Endothelial cell of umbilical vein (primary cell): Measurements from ENCODE around the gene CALML6. TPM values are rescaled to one million over a fixed set of nuclear protein-coding genes. Genes with fewer than 3 reads are reported as not detected.

Experiments used
- BruUV-seq: library from RNA; stranded (reverse); fragments of 400-500 nt; replicated peaks from 2 replicates; lab custom pipeline; 2021; lab: Mats Ljungman, UMichigan
- CTCF ChIA-PET: fragments of 300-600, 350-600 bp; sonication (Branson Sonifier 250); formaldehyde crosslinking; loops from one replicate; lab custom pipeline; 2021; ENCODE audit warnings: antibody characterized with exemption, inconsistent platforms; lab: Charles Lee
- POLR2A ChIA-PET: fragments of 300-600, 350-600 bp; sonication (Branson Sonifier 250); formaldehyde crosslinking; loops from one replicate; lab custom pipeline; 2021; ENCODE audit warnings: antibody characterized with exemption, inconsistent platforms; lab: Charles Lee
- DNase-seq: peaks from one replicate; pipeline ENCODE4 v3.0.0-alpha.2; 2011; ENCODE audit warnings: low read depth, low spot score
- FAIRE-seq: peaks from 2 replicates; lab custom pipeline; 2011; peaks lifted over from hg19 to GRCh38; lab: Jason Lieb, UNC
- H2AFZ ChIP-seq: 2 replicates; pipeline ENCODE4 v1.6.0; 2012; ENCODE audit warnings: low read depth, low read length, control low read depth, inconsistent platforms
- H3K27ac ChIP-seq: 2 replicates; pipeline ENCODE4 v1.5.1; 2011; ENCODE audit warnings: low read depth, mild to moderate bottlenecking, control low read depth, low read length, moderate library complexity; ENCODE audit not compliant: insufficient read depth
- H3K27me3 ChIP-seq, 2 experiments: 2 replicates each; pipeline versions ENCODE4 v1.6.0 to v1.6.1; 2011; ENCODE audit warnings: low read length in 2 of 2, mixed read lengths in 1 of 2; ENCODE audit not compliant: control insufficient read depth in 2 of 2, insufficient read depth in 2 of 2
- H3K36me3 ChIP-seq, 2 experiments: 2 replicates in 1 of 2; 3 replicates in 1 of 2; pipeline ENCODE4 v1.5.1; 2011; ENCODE audit warnings: low read length in 2 of 2, mild to moderate bottlenecking in 1 of 2, moderate library complexity in 1 of 2; ENCODE audit not compliant: control insufficient read depth in 2 of 2, insufficient read depth in 2 of 2; ENCODE audit errors: extremely low read depth in 1 of 2
- H3K4me1 ChIP-seq: 3 replicates; pipeline ENCODE4 v1.5.1; 2011; ENCODE audit warnings: mild to moderate bottlenecking, low read length; ENCODE audit not compliant: control insufficient read depth, insufficient read depth; ENCODE audit errors: extremely low read depth
- H3K4me2 ChIP-seq: 2 replicates; pipeline ENCODE4 v1.6.1; 2011; ENCODE audit warnings: low read length, control low read depth, mixed read lengths; ENCODE audit not compliant: insufficient read depth
- H3K4me3 ChIP-seq, 3 experiments: fragments of 200-600 bp in 1 of 3; sonication (generic), shearing (Covaris generic) in 1 of 3; replicated peaks in 1 of 3; 2 replicates each; pipeline ENCODE4 v1.5.1; 2011 to 2016; ENCODE audit warnings: control low read depth in 3 of 3, low read length in 3 of 3, mild to moderate bottlenecking in 2 of 3, inconsistent platforms in 1 of 3, low read depth in 1 of 3, moderate library complexity in 1 of 3; ENCODE audit not compliant: insufficient read depth in 1 of 3
- H3K79me2 ChIP-seq: 2 replicates; pipeline ENCODE4 v1.6.0; 2012; ENCODE audit warnings: low read length, inconsistent platforms; ENCODE audit not compliant: control insufficient read depth, insufficient read depth
- H3K9ac ChIP-seq: replicated peaks from 2 replicates; pipeline ENCODE3; 2011; ENCODE audit warnings: low read length, control low read depth; ENCODE audit not compliant: insufficient read depth; ENCODE audit errors: extremely low read depth
- H3K9me1 ChIP-seq: replicated peaks from 3 replicates; pipeline ENCODE4 v1.6.0; 2011; ENCODE audit warnings: mild to moderate bottlenecking, low read length; ENCODE audit not compliant: control insufficient read depth, insufficient read depth; ENCODE audit errors: extremely low read depth
- H3K9me3 ChIP-seq: replicated peaks from 2 replicates; pipeline ENCODE4 v1.5.1; 2012; ENCODE audit warnings: low read length, inconsistent platforms; ENCODE audit not compliant: control insufficient read depth, insufficient read depth
- H4K20me1 ChIP-seq: replicated peaks from 2 replicates; pipeline ENCODE3; 2011; ENCODE audit warnings: mild to moderate bottlenecking, low read length; ENCODE audit not compliant: control insufficient read depth, insufficient read depth; ENCODE audit errors: extremely low read depth
- EZH2 ChIP-seq: IDR thresholded peaks from 2 replicates; pipeline ENCODE4 v1.6.1; 2012; ENCODE audit warnings: borderline replicate concordance, low read depth, mild to moderate bottlenecking, moderate library complexity, low read length, inconsistent platforms; ENCODE audit not compliant: severe bottlenecking
- FOS ChIP-seq: IDR thresholded peaks from 2 replicates; pipeline ENCODE4 v1.6.1; 2011; ENCODE audit warnings: mild to moderate bottlenecking, low read length, moderate library complexity, borderline replicate concordance; ENCODE audit not compliant: insufficient read depth
- GATA2 ChIP-seq: IDR thresholded peaks from 2 replicates; pipeline ENCODE4 v1.7.0; 2011; ENCODE audit warnings: low read depth, mild to moderate bottlenecking, moderate library complexity, mixed read lengths, low read length; ENCODE audit not compliant: insufficient read length, insufficient read depth
- JUN ChIP-seq: IDR thresholded peaks from 2 replicates; pipeline ENCODE4 v1.6.1; 2011; ENCODE audit warnings: borderline replicate concordance, low read depth; ENCODE audit not compliant: insufficient read length, insufficient read depth
- MAX ChIP-seq: IDR thresholded peaks from 2 replicates; pipeline ENCODE4 v1.6.1; 2011; ENCODE audit not compliant: insufficient read depth, insufficient read length
- MYC ChIP-seq: IDR thresholded peaks from one replicate; pipeline ENCODE4 v1.6.1; 2011; ENCODE audit warnings: mild to moderate bottlenecking, low read depth, low read length
- POLR2A ChIP-seq: IDR thresholded peaks from 2 replicates; pipeline ENCODE4 v1.6.1; 2012; ENCODE audit warnings: low read depth, mild to moderate bottlenecking, control low read depth, low read length
- POLR2AphosphoS5 ChIP-seq: IDR thresholded peaks from 2 replicates; pipeline ENCODE4 v1.6.1; 2012; ENCODE audit warnings: low read depth, mild to moderate bottlenecking, control low read depth, low read length, moderate library complexity; ENCODE audit not compliant: insufficient read depth
- dilution Hi-C: fragments of 300-500 bp; cut with MboI; formaldehyde crosslinking; loops from one replicate; pipeline ENCODE4 v1.15.0; 2019; ENCODE audit warnings: low sequenced_read_pairs; ENCODE audit not compliant: extremely low pct_ligation_motif_present
- intact Hi-C: fragments of 100-400 bp; cut with micrococcal nuclease; formaldehyde crosslinking; loops from one replicate; pipeline ENCODE4 v1.10.0; 2022
- polyA plus RNA-seq, 4 experiments: library from polyadenylated mRNA; depleted of rRNA in 3 of 4; stranded (reverse) in 3 of 4; unstranded in 1 of 4; fragments of >200 nt; gene quantifications; 2 replicates each; pipeline versions ENCODE4 v1.2.1 to v1.2.3, GENCODE V29; 2011 to 2012; ENCODE audit warnings: missing spikeins in 1 of 4
- total RNA-seq: library from RNA; stranded (reverse); gene quantifications from 2 replicates; pipeline ENCODE4 v1.2.3, GENCODE V29; 2021
- TF ChIP-seq, protein P1 (sequence below), 2 donors: IDR thresholded peaks; 1 replicate in 1 of 2; 2 replicates in 1 of 2; pipeline ENCODE4 v1.5.1; 2011; ENCODE audit warnings: low read length in 2 of 2, mild to moderate bottlenecking in 2 of 2, moderate library complexity in 2 of 2, control low read depth in 1 of 2, inconsistent platforms in 1 of 2, low read depth in 1 of 2; ENCODE audit not compliant: insufficient read depth in 1 of 2; ENCODE audit errors: extremely low read depth in 1 of 2

The CALML6 gene
- total and polyA plus RNA-seq, 2 donors (not counting 3 experiments of a cell fraction or from before 2014, with no cell fraction given) = 0.36 to 0.44 TPM

DNA sequence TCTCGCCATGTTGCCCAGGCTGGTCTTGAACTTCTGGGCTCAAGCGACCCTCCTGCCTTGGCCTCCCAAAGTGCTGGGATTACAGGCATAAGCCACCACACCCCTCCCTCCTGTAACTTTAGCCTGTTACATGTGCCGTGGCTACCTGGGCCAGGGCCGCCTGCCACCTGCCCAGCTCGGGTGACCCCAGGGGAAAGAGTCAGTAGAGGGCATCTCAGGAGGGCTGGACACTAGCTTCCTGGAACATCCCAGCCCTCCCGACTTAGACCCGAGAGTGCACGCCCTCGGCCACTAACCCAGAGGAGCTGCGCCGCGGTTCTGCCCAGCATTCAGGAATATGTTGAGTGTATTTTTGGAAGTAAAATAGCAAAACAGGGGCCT, 44.4 kb downstream of the CALML6 start:
- FAIRE-seq (no peak), DNase-seq (no peak)
- TF ChIP-seq, protein P1, sequence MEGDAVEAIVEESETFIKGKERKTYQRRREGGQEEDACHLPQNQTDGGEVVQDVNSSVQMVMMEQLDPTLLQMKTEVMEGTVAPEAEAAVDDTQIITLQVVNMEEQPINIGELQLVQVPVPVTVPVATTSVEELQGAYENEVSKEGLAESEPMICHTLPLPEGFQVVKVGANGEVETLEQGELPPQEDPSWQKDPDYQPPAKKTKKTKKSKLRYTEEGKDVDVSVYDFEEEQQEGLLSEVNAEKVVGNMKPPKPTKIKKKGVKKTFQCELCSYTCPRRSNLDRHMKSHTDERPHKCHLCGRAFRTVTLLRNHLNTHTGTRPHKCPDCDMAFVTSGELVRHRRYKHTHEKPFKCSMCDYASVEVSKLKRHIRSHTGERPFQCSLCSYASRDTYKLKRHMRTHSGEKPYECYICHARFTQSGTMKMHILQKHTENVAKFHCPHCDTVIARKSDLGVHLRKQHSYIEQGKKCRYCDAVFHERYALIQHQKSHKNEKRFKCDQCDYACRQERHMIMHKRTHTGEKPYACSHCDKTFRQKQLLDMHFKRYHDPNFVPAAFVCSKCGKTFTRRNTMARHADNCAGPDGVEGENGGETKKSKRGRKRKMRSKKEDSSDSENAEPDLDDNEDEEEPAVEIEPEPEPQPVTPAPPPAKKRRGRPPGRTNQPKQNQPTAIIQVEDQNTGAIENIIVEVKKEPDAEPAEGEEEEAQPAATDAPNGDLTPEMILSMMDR (IDR thresholded peaks at IDR 0.05; ENCODE audit: extremely low read depth in 1 of 2, insufficient read depth in 1 of 2, low read depth in 1 of 2, low read length in 2 of 2) = no peak
- TF ChIP-seq MAX = no peak
- TF ChIP-seq GATA2 = no peak
- no peak for TF ChIP-seq JUN
- no peak for TF ChIP-seq FOS
- TF ChIP-seq EZH2 = no peak
- TF ChIP-seq POLR2AphosphoS5 = no peak
- TF ChIP-seq MYC = no peak
- no peak for TF ChIP-seq POLR2A
- ChIA-PET CTCF (interaction anchor here (0.5 to 5.7 kb wide), 7 partner anchors 9 to 266 kb away, joined by 3 to 108 read pairs (median 5); no protein-coding TSS in a partner anchor), POLR2A (no interaction called here)
- H3K9ac ChIP-seq = no peak overlapping the region
- H3K9me3 ChIP-seq = no peaks in the 10 kb centered on the region
- dilution Hi-C loops (no loop called here), intact Hi-C loops (no loop called here)
- no peaks in the 10 kb centered on the region for H3K9me1 ChIP-seq
- H3K4me1 ChIP-seq = no peaks in the 10 kb centered on the region
- no TSS peak for BruUV-seq
- no peak overlapping the region for H3K4me2 ChIP-seq
- H3K27me3 ChIP-seq = peaks cover 3% of the 10 kb centered on the region in 2 experiments
- H3K36me3 ChIP-seq = no peaks in the 10 kb centered on the region
- no peak overlapping the region for H3K27ac ChIP-seq
- no peak overlapping the region for H2AFZ ChIP-seq
- no peak overlapping the region for H3K4me3 ChIP-seq
- H3K79me2 ChIP-seq = no peaks in the 10 kb centered on the region
- no peaks in the 10 kb centered on the region for H4K20me1 ChIP-seq
